GM12801 (cell line): ENCODE results near the gene ARL5A.

ENCODE experiments used
- CTCF ChIP-seq: IDR thresholded peaks from one replicate; pipeline ENCODE4 v1.5.1; 2011; ENCODE audit warnings: control low read depth; ENCODE audit not compliant: insufficient read length; ENCODE audit errors: extremely low read depth

ARL5A gene

GRCh38 chr2:151857650-151858049 lies 29.4 kb upstream of the ARL5A start:
- TF ChIP-seq CTCF: no peak

DNA sequence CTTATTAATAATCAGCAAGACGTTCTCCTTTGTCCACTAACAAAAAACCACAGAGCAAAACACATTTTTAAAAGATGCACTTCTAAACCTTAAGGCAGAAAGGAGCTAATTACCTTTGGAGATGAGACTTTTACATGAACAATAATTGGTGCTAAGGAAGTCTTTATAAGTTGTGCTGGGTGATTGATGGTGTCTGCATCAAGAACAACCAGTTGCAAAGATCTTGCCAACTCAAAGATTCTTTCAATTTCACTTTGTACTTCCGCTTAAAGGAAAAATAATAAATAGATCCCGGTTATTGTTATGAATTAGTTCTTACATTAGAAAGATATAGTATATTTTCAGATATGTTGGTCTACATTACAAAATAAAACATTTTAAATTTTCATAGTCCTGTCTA lies 26.9 kb upstream of the ARL5A start:
- TF ChIP-seq CTCF: no peak

GRCh38 chr2:151853070-151853758 lies 25.0 kb upstream of the ARL5A start:
- TF ChIP-seq CTCF: no peak

- no peak for TF ChIP-seq CTCF
Measured at GRCh38 chr2:151852260-151853069, 24.2 kb upstream of the ARL5A start.

DNA sequence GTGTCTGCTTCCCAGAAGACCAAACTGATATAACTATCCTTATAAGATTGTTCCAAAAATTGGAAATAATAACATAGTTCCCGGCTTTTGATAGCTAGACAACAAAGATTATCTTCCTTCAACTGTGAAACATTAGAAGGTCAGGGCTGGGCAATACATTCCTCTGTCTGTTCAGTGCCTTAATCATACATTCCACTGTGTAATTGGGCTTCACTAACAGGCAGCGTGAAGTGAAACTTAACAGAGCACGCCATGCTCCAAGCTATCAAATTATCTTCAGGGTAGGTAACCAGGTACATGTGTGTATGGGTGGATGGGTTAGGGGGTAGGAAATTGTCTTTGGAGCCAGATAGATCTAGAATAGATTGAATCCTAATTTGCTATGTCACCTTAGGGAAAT lies 23.5 kb upstream of the ARL5A start:
- no peak for TF ChIP-seq CTCF

DNA sequence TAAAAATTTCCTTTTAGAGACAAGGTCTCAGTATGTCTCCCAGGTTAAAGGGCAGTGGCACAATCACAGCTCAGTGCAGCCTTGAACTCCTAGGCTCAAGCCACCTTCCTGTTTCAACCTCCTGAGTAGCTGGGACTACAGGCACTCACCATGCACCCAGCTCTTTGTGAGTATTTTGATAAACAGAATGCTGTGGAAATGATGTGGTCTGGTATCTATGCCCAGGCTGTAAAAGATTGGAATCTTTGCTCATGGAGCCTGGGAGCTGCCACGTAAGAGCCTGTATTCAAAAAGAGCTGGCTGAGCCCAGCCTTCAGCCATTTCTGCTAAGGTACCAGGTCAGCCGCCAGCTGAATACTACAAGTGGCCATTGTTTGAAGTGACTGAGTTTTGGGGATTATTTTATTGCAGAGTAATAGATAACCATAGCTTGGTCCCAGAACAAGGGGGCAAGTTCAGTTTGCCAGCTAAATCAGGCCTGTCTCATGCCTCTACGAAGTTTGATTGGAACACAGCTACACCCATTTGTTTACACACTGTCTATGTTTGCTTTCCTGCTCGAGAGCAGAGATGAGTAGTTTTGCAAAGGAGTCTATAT lies 21.3 kb upstream of the ARL5A start:
- TF ChIP-seq CTCF: no peak

DNA sequence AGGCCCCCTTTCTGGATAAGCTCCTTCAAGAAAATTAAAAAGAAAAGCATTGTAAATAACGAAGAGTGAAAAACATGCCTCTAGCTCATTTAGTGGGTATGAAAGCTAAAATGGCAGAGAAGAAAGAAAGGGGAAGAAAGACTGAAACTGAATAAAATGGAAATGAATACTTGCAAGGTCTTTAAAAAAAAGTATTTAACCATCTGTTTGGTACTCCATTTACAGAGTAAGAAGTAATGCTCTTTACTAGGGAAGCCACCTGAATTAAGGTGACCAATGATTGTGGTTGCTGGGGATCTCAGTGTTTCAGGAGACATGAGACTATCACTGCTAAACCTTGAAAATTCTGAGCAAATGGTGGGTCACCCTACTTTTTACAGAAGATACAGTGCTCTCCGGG lies 17.7 kb upstream of the ARL5A start:
- TF ChIP-seq CTCF: no peak
